ENCODE measurements around the gene PLAU.
"Not testable (repeated sequence)": the region's sequence is repeated elsewhere in the genome, so short reads cannot be mapped to it uniquely, and the experiment has no call there.

Gene PLAU

DNA sequence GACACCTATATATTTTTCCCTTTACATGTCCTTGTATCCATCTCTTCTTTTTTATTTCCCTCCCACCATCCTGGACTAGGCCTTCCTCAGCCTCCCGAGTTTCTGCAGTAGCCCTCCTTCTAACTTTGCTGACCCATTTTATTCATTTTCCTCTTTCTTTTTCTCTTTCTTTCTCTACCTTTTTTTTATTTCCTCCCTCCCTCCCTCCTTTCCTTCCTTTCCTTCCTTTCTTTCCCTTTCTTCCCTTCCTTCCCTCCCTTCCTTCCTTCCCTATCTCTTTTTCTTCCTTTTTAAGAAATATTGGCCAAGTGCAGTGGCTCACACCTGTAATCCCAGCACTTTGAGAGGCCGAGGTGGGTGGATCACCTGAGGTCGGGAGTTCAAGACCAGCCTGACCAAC, 26.9 kb upstream of the PLAU start:
- Mint-ChIP-seq H3K27ac (peak overlapping the region; percentile 17), H3K36me3 (ENCODE audit: low read depth) (no peaks in the 10 kb centered on the region), H3K9me3 (no peaks in the 10 kb centered on the region), H3K27me3 (no peaks in the 10 kb centered on the region), H3K4me3 (no peak overlapping the region), H3K4me1 (ENCODE audit: low read depth) (peaks cover 46% of the 10 kb centered on the region)
- intact Hi-C loops (cut with micrococcal nuclease) = no loop called here

DNA sequence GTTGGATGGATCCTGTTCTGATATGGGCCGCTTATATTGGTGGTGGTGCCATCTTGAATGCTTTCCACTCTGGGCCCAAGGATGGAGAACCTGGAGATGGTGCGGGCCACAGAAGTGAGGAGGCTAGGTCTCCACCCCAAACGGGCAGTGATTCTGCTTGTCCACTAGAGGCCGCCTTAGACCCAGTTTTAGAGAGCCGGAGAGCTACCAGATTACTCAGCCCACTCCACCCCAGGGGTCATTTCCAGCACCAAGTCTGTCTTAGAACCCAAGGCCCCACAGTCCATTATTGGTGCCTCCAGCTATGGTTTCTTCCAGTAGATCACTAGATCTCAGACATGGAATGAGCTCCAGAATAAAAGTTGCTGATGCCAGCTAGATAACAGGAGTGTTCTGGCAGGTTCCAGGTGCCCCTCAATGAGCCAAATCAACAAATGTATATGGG, 24.8 kb upstream of the PLAU start:
- Mint-ChIP-seq H3K27ac (peak overlapping the region; percentile 96), H3K27me3 (no peaks in the 10 kb centered on the region), H3K9me3 (no peaks in the 10 kb centered on the region), H3K4me1 (ENCODE audit: low read depth) (peaks cover 48% of the 10 kb centered on the region), H3K4me3 (no peak overlapping the region), H3K36me3 (ENCODE audit: low read depth) (no peaks in the 10 kb centered on the region)
- intact Hi-C loops (cut with micrococcal nuclease) = loop anchor here (1.0 kb wide), 2 partner anchors 54 to 195 kb away; no protein-coding TSS in a partner anchor

DNA sequence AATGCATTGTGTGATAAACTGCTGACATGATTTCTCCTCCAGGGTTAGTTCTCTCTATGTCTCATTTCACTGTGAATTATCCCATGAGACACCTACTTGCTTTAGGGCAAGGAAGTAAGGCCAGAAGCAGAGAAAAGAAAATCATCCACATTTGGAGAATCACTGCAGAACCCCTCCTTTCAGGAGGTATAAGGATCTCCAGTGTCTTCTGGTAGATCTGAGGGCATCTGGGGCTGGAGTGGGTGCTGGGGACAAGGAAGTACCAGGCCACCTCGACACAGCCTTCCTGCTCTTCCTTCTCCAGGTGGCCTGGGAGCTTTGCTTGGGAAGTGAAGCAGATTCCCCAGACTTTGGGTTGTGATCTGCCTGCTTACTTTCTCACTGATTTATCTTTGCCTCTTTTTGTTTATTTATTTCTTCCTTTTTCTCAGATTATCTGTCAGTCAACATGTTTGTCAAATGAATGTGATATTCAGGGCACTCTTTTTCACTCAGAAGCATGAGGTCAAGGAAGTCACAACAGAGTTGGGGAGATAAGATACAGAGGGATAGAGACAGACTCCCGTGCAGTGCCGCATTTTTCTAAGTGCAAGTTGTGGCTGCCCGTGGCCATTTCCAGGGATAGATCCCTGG, 24.2 kb upstream of the PLAU start:
- peaks cover 55% of the 10 kb centered on the region for H3K4me1 Mint-ChIP-seq (ENCODE audit: low read depth)
- H3K27me3 Mint-ChIP-seq = no peaks in the 10 kb centered on the region
- no peaks in the 10 kb centered on the region for H3K36me3 Mint-ChIP-seq (ENCODE audit: low read depth)
- H3K27ac Mint-ChIP-seq = peak overlapping the region; percentile 96
- H3K9me3 Mint-ChIP-seq = no peaks in the 10 kb centered on the region
- H3K4me3 Mint-ChIP-seq = peak overlapping the region; percentile 28
- intact Hi-C loops (cut with micrococcal nuclease) = loop anchor here (1.0 kb wide), 2 partner anchors 54 to 195 kb away; no protein-coding TSS in a partner anchor

DNA sequence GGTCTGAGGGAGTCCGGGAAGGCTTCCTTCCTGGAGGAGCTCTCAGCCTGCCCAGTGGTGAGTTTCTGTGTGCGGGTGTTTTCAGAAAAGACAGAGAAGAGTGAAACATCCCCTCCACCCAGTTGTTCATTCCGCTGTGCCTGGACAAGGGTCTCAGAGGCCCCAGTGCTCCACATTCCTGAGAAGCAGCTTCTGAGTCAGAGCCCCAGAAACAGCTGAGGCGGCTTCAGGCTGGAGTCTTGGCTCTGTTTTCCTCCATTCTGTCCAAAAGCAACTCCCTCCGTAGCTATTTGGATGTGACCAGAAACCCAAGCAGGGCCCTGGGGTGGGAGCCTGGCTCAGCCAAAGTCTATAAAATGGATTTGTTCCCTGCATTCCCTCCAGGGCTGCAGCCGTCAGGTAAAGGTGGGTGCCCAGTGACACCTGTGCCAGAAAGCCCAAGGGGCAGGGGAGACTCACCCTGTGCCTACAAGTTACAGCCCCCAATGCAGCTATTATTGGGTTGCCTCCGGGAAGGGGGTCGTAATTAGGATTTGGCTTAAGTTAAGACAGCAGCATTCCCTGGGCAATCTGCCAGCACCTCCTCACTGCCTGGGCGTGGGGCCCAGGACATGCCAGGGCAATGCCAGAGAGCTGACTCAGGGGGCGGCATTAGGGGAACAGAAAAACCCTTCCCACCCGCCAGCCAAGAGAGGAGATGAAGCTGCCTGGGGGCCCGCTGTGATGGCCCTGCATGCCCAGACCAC, 23.5 kb upstream of the PLAU start:
- Mint-ChIP-seq H3K27ac (peak overlapping the region; percentile 96), H3K4me1 (ENCODE audit: low read depth) (peaks cover 62% of the 10 kb centered on the region), H3K27me3 (no peaks in the 10 kb centered on the region), H3K9me3 (no peaks in the 10 kb centered on the region), H3K4me3 (peak overlapping the region; percentile 28), H3K36me3 (ENCODE audit: low read depth) (no peaks in the 10 kb centered on the region)
- intact Hi-C loops (cut with micrococcal nuclease) = loop anchor here (1.0 kb wide), 1 partner anchor 24 kb away; the partner anchor contains the start of gene PLAU

DNA sequence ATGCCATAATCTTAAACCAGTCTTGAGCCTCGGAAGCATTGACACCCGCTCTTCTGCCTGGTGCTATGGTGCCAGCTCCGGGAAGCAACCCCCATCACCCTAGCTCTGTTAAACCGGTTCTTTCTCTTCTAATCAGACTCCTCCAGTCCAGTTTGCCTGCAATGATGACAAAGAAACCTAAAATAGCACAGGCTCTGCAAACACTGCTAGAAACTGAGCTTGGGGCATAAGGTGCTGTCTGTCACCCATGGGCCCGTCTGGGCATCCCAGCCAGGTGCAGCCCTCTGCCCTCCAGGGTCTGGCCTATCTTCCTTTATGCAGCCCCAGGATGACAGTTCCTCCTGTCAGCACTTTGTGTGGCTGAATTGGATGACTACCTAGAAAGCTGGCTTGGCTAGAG, 22.4 kb upstream of the PLAU start:
- no peaks in the 10 kb centered on the region for H3K27me3 Mint-ChIP-seq
- no peaks in the 10 kb centered on the region for H3K36me3 Mint-ChIP-seq (ENCODE audit: low read depth)
- no peaks in the 10 kb centered on the region for H3K9me3 Mint-ChIP-seq
- peaks cover 72% of the 10 kb centered on the region for H3K4me1 Mint-ChIP-seq (ENCODE audit: low read depth)
- intact Hi-C loops (cut with micrococcal nuclease) = loop anchor here (1.0 kb wide), 1 partner anchor 23 kb away; the partner anchor contains the start of gene PLAU
- H3K27ac Mint-ChIP-seq = peak overlapping the region; percentile 96
- H3K4me3 Mint-ChIP-seq = peak overlapping the region; percentile 37

DNA sequence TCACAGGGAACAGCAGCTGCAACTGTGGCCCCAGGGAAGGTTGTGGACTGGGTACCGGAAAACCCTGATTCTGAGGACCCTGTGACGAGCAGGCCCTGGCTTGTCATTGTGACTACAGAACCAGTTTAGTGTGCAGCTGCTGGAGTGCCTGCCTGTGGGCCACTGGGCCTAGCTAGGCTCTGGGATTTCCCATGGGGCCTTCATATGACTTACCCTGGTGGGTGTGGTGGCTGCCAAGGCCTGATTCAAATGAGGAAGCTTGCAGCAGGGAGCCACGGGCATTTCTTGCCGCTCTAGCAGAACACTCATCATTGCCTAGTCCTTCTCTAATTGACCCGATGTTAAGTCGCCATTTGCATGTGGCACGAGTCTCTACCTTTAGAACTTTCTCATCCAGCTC, 21.9 kb upstream of the PLAU start:
- H3K27me3 Mint-ChIP-seq = no peaks in the 10 kb centered on the region
- peaks cover 75% of the 10 kb centered on the region for H3K4me1 Mint-ChIP-seq (ENCODE audit: low read depth)
- intact Hi-C loops (cut with micrococcal nuclease) = loop anchor here (1.0 kb wide), 2 partner anchors 10 to 17 kb away; no protein-coding TSS in a partner anchor

DNA sequence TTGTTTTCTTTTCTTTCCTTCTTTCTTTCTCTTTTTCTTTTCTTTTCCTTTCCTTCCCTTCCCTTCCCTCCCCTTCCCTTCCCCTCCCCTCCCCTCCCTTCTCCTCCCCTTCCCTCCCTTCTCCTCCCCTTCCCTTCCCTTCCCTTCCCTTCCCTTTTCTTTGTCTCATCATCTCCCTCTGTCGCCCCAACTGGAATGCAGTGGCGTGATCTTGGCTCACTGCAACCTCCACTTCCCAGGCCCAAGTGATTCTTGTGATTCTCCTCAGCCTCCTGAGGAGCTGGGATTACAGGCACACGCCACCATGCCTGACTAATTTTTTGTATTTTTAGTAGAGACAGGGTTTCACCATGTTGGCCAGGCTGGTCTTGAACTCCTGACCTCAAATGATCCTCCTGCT, 21.5 kb upstream of the PLAU start:
- not testable (repeated sequence) for H3K36me3 Mint-ChIP-seq (ENCODE audit: low read depth); H3K27me3 Mint-ChIP-seq

More for the DNA sequence above, 21.9 kb upstream of the PLAU start:
- Mint-ChIP-seq H3K9me3 (no peaks in the 10 kb centered on the region), H3K36me3 (ENCODE audit: low read depth) (no peaks in the 10 kb centered on the region), H3K27ac (peak overlapping the region; percentile 96), H3K4me3 (peak overlapping the region; percentile 37)

DNA sequence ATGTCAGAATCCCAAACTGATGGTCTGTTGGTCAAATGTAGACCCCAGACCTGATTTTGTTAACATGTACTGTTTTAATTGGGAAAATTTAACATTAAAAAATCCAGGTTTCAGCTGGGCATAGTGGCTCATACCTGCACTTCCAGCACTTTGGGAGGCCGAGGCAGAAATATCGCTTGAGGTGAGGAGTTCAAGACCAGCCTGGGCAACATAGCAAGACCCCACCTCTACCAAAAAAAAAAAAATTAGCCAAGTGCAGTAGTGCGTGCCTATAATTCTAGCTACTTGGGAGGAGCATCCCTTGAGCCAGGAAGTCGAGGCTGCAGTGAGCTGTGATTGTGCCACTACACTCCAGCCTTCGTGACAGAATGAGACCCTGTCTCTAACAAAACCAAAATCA, 20.7 kb upstream of the PLAU start:
- no peaks in the 10 kb centered on the region for H3K27me3 Mint-ChIP-seq
- intact Hi-C loops (cut with micrococcal nuclease) = no loop called here
- H3K27ac Mint-ChIP-seq = peak overlapping the region; percentile 96
- H3K9me3 Mint-ChIP-seq = no peaks in the 10 kb centered on the region
- no peaks in the 10 kb centered on the region for H3K36me3 Mint-ChIP-seq (ENCODE audit: low read depth)
- no peak overlapping the region for H3K4me3 Mint-ChIP-seq
- H3K4me1 Mint-ChIP-seq (ENCODE audit: low read depth) = peaks cover 83% of the 10 kb centered on the region

More for the DNA sequence above, 21.5 kb upstream of the PLAU start:
- peak overlapping the region; percentile 32 for H3K4me3 Mint-ChIP-seq
- peak overlapping the region; percentile 96 for H3K27ac Mint-ChIP-seq
- H3K9me3 Mint-ChIP-seq = not testable (repeated sequence)
- H3K4me1 Mint-ChIP-seq (ENCODE audit: low read depth) = peaks cover 75% of the 10 kb centered on the region
- intact Hi-C loops (cut with micrococcal nuclease) = loop anchor here (1.0 kb wide), 2 partner anchors 10 to 17 kb away; no protein-coding TSS in a partner anchor

DNA sequence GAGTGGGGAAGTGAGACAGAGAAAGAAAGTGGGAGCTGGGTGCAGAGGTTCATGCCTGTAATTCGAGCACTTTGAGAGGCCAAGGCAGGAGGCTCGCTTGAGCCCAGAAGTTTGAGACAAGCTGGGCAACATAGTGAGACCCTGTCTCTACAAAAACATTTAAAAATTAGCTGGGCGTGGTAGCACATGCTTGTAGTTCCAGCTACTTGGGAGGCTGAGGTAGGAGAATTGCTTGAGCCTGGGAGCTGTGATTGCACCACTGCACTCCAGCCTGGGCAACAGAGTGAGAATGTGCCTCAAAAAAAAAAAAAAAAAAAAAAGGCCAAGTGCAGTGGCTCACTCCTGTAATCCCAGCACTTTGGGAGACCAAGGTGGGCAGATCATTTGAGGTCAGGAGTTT, 20.1 kb upstream of the PLAU start:
- not testable (repeated sequence) for H3K27me3 Mint-ChIP-seq

DNA sequence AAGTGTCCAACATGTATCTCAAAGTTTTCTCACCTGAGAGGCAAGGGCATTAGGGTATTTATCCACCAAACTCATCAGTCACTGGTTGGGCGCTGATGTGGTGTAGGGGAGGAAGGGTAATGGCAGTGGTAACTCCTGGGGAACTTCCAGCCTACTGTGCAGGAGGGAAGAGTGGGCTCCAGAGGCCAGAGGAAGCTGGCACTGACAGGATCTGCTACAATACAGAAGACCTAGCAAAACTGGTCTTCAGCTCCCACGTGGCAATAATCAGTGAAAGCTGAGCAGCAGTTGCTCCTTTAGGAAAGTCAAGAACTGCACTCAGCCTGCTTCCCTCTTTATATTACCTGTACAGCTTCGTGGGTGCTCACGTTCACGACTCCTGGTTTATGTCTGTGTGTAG, 19.4 kb upstream of the PLAU start:
- Mint-ChIP-seq H3K9me3 (no peaks in the 10 kb centered on the region), H3K36me3 (ENCODE audit: low read depth) (no peaks in the 10 kb centered on the region), H3K4me1 (ENCODE audit: low read depth) (peaks cover 80% of the 10 kb centered on the region), H3K27me3 (no peaks in the 10 kb centered on the region), H3K27ac (peak overlapping the region; percentile 96), H3K4me3 (no peak overlapping the region)
- intact Hi-C loops (cut with micrococcal nuclease) = no loop called here

More for the DNA sequence above, 20.1 kb upstream of the PLAU start:
- H3K4me1 Mint-ChIP-seq (ENCODE audit: low read depth) = peaks cover 88% of the 10 kb centered on the region
- H3K36me3 Mint-ChIP-seq (ENCODE audit: low read depth); H3K4me3 Mint-ChIP-seq; H3K9me3 Mint-ChIP-seq; intact Hi-C loops (cut with micrococcal nuclease): not testable (repeated sequence)
- H3K27ac Mint-ChIP-seq = peak overlapping the region; percentile 96

DNA sequence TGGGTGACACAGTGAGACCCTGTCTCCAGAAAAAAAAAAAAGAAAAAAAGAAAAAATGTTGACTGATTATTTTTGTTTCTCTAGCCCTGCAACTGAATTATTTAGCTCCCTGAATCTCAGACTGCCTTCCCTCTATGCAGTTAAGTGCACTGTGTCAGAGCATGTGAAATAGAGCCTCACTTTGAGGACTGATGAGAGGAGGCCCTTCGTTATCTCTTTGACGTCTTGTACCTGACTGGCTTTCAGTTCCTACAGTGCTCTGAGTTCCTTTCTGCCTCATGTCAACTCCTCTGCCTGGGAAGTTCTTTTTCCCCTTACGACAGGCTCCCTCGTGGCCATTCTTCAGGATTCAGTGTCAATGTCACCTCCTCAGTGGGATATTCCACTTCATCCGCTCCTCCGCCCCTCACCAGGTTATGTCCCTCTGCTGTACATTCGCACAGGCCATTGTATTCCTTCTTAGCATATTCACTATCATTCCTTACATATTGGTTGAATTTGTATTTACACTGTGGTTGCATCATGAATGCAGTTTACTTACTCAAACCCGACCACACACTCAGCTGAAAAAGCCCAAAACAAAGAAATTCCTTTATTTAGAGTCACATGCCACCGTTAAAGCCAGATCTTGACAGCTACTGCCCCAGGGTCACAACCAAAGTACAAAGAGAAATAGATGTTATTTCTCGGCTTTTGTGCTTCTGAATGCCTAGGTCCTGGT, 18.5 kb upstream of the PLAU start:
- intact Hi-C loops (cut with micrococcal nuclease) = no loop called here
- no peak overlapping the region for H3K4me3 Mint-ChIP-seq
- peaks cover 71% of the 10 kb centered on the region for H3K4me1 Mint-ChIP-seq (ENCODE audit: low read depth)
- no peaks in the 10 kb centered on the region for H3K36me3 Mint-ChIP-seq (ENCODE audit: low read depth)
- no peaks in the 10 kb centered on the region for H3K27me3 Mint-ChIP-seq
- H3K9me3 Mint-ChIP-seq = no peaks in the 10 kb centered on the region
- H3K27ac Mint-ChIP-seq = peak overlapping the region; percentile 96

DNA sequence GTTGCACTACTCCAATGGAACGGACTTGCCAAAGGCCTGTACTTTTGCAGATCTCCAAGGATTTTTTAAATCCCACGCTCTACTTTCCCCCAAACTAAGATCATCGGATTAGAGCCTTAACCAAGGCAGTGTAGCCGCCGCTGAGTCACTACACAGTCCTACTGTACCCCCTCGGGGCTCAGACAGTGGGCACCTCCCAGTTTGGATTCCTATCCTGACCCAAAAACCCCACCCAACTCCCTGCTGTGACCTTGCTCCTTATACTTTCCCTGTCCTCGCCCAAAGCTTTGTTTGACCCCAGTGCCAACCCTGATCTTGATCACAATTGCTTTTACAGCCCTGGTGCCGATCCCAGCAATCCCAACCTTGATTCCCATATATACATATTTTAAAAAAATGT, 17.5 kb upstream of the PLAU start:
- Mint-ChIP-seq H3K4me3 (no peak overlapping the region), H3K27ac (peak overlapping the region; percentile 45), H3K27me3 (no peaks in the 10 kb centered on the region), H3K36me3 (ENCODE audit: low read depth) (no peaks in the 10 kb centered on the region), H3K9me3 (no peaks in the 10 kb centered on the region), H3K4me1 (ENCODE audit: low read depth) (peaks cover 64% of the 10 kb centered on the region)
- intact Hi-C loops (cut with micrococcal nuclease) = no loop called here

DNA sequence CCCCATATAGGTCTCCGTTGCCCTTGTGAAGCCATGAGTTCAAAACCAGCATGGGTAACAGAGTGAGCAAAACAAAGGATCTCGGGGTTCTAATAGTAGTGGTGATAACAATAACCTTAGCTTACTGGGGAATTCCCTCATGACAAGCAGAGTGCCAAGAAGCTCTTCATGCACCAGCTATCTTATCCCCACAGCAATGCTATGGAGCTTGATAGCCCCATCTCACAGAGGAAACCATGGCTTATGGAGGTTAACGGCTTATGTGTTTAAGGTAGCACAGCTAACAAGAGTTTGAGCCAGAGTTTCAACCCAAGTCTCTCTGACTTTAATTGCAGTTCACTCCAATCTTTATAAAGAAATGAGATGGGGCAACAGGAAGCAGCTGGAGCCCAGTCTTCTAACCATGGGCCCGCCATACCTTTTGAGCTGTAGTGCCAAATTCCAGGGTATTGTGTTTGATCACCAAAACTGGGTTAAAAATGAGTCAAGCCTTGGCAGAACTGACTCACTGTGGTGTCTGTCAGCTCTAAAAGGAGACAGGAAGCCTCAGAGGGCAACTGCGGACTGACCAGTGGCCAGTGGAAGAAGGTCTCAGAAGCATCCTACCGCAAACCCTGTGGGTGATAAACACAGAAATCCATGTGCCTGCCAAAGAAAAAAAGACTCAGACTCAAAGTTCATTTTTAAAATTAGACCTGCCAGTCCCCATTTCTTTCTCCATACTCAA, 16.5 kb upstream of the PLAU start:
- H3K27ac Mint-ChIP-seq = peak overlapping the region; percentile 45
- peaks cover 65% of the 10 kb centered on the region for H3K4me1 Mint-ChIP-seq (ENCODE audit: low read depth)
- intact Hi-C loops (cut with micrococcal nuclease) = no loop called here
- H3K27me3 Mint-ChIP-seq = no peaks in the 10 kb centered on the region
- H3K9me3 Mint-ChIP-seq = no peaks in the 10 kb centered on the region
- no peaks in the 10 kb centered on the region for H3K36me3 Mint-ChIP-seq (ENCODE audit: low read depth)
- no peak overlapping the region for H3K4me3 Mint-ChIP-seq
